CD4-positive, alpha-beta T cell treated with Interferon alpha-2 for 1 hour (primary cell): ENCODE measurements around the gene ORAI3.

Experiments
- DNase-seq, 2 donors: peaks; one replicate each; pipeline ENCODE4 v3.0.0-alpha.2; 2020 to 2022

The ORAI3 gene

GRCh38 chr16:30992931-30993816 is 44.3 kb downstream of the ORAI3 start:
- no peak for DNase-seq

GRCh38 chr16:30995927-30996323 is 47.1 kb downstream of the ORAI3 start:
- DNase-seq, result no peak

- no peak for DNase-seq
Measured at GRCh38 chr16:30996324-30996984, 47.6 kb downstream of the ORAI3 start.

GRCh38 chr16:30996985-30997724 is 48.3 kb downstream of the ORAI3 start:
- peak; percentile 81 to 87 for DNase-seq

- no peak for DNase-seq
Measured at GRCh38 chr16:30997725-30998711, 49.1 kb downstream of the ORAI3 start.

- DNase-seq, result no peak
Measured at GRCh38 chr16:30998852-30999761, 50.2 kb downstream of the ORAI3 start.

GRCh38 chr16:31000671-31001382 is 52.0 kb downstream of the ORAI3 start:
- no peak for DNase-seq

- DNase-seq, result no peak
Measured at GRCh38 chr16:31001507-31002249, 52.8 kb downstream of the ORAI3 start.

- DNase-seq, result no peak
Measured at GRCh38 chr16:31002250-31002700, 53.4 kb downstream of the ORAI3 start.

- no peak for DNase-seq
Measured at GRCh38 chr16:31002862-31003341, 54.0 kb downstream of the ORAI3 start.

- DNase-seq, result no peak
Measured at GRCh38 chr16:31003744-31004143, 54.9 kb downstream of the ORAI3 start.
